PC-9 (cell line): ENCODE results near the gene MICAL2.

ENCODE experiments used
- EZH2 ChIP-seq: fragments of 200-600 bp; sonication (generic); IDR thresholded peaks from 2 replicates; pipeline ENCODE4 v1.8.0; 2017; ENCODE audit warnings: antibody characterized with exemption, low read depth
- TF ChIP-seq, protein P1 (sequence below): fragments of 200-600 bp; sonication (generic); conservative IDR thresholded peaks from 2 replicates; pipeline ENCODE4 v1.6.1; 2017; ENCODE audit warnings: mixed run types, antibody characterized with exemption, mild to moderate bottlenecking, moderate library complexity

DNA sequence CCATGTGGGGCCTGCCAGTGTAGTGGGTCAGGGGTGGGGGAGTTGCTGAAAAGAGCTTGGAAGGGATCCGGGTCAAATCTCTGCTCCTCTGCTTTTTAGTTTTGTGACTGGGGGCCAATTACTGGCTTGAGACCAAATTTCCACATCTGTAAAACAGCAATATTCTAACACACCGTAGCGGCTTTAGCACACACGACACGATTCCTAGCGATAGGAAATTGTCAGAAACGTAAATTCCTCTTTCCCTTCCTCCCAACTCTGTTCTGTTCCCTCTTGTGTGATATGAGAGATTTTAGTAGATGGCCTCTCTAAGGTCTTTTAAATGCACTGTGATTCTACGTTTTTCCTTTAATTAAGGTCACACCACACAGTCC is 71.9 kb downstream of the MICAL2 start:
- TF ChIP-seq, protein P1, sequence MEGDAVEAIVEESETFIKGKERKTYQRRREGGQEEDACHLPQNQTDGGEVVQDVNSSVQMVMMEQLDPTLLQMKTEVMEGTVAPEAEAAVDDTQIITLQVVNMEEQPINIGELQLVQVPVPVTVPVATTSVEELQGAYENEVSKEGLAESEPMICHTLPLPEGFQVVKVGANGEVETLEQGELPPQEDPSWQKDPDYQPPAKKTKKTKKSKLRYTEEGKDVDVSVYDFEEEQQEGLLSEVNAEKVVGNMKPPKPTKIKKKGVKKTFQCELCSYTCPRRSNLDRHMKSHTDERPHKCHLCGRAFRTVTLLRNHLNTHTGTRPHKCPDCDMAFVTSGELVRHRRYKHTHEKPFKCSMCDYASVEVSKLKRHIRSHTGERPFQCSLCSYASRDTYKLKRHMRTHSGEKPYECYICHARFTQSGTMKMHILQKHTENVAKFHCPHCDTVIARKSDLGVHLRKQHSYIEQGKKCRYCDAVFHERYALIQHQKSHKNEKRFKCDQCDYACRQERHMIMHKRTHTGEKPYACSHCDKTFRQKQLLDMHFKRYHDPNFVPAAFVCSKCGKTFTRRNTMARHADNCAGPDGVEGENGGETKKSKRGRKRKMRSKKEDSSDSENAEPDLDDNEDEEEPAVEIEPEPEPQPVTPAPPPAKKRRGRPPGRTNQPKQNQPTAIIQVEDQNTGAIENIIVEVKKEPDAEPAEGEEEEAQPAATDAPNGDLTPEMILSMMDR, result no peak
- TF ChIP-seq EZH2, result no peak
